ENCODE data around the gene GALNT18. TPM values are rescaled to one million over a fixed set of nuclear protein-coding genes. Genes with fewer than 3 reads are reported as not detected.

GALNT18 gene
- total RNA-seq, 2 donors from 2014 or later = 7.3 to 10.9 TPM

- Mint-ChIP-seq H3K36me3 (ENCODE audit: low read depth) (no peaks in the 10 kb centered on the region), H3K4me3 (no peak overlapping the region), H3K9me3 (no peaks in the 10 kb centered on the region), H3K27me3 (peaks cover 11% of the 10 kb centered on the region), H3K4me1 (no peaks in the 10 kb centered on the region), H3K27ac (no peak overlapping the region)
- no peak for ATAC-seq (replicated peaks)
Observed at GRCh38 chr11:11391796-11392463, 229.9 kb downstream of the GALNT18 start.

GRCh38 chr11:11391169-11391568 lies 230.6 kb downstream of the GALNT18 start:
- H3K27ac Mint-ChIP-seq = no peak overlapping the region
- no peak for ATAC-seq (replicated peaks)
- no peaks in the 10 kb centered on the region for H3K4me1 Mint-ChIP-seq
- H3K27me3 Mint-ChIP-seq = peaks cover 8% of the 10 kb centered on the region
- H3K36me3 Mint-ChIP-seq (ENCODE audit: low read depth) = no peaks in the 10 kb centered on the region
- H3K4me3 Mint-ChIP-seq = no peak overlapping the region
- H3K9me3 Mint-ChIP-seq = no peaks in the 10 kb centered on the region

- Mint-ChIP-seq H3K4me3 (no peak overlapping the region), H3K4me1 (no peaks in the 10 kb centered on the region), H3K27me3 (peaks cover 6% of the 10 kb centered on the region), H3K9me3 (no peaks in the 10 kb centered on the region), H3K36me3 (ENCODE audit: low read depth) (no peaks in the 10 kb centered on the region), H3K27ac (no peak overlapping the region)
- no peak for ATAC-seq (replicated peaks)
Observed at GRCh38 chr11:11390068-11390771, 231.6 kb downstream of the GALNT18 start.

- peaks cover 6% of the 10 kb centered on the region for H3K27me3 Mint-ChIP-seq
- H3K4me1 Mint-ChIP-seq = no peaks in the 10 kb centered on the region
- H3K27ac Mint-ChIP-seq = no peak overlapping the region
- no peak overlapping the region for H3K4me3 Mint-ChIP-seq
- ATAC-seq (replicated peaks) = no peak
- H3K9me3 Mint-ChIP-seq = no peaks in the 10 kb centered on the region
- H3K36me3 Mint-ChIP-seq (ENCODE audit: low read depth) = no peaks in the 10 kb centered on the region
Observed at GRCh38 chr11:11389238-11389637, 232.6 kb downstream of the GALNT18 start.

- no peaks in the 10 kb centered on the region for H3K9me3 Mint-ChIP-seq
Observed at GRCh38 chr11:11387622-11388305, 234.0 kb downstream of the GALNT18 start.

GRCh38 chr11:11387207-11387606 lies 234.6 kb downstream of the GALNT18 start:
- Mint-ChIP-seq H3K27ac (no peak overlapping the region), H3K9me3 (no peaks in the 10 kb centered on the region), H3K36me3 (ENCODE audit: low read depth) (no peaks in the 10 kb centered on the region), H3K4me1 (no peaks in the 10 kb centered on the region), H3K4me3 (no peak overlapping the region), H3K27me3 (peaks cover 6% of the 10 kb centered on the region)
- ATAC-seq (replicated peaks) = no peak

More at GRCh38 chr11:11387622-11388305, 234.0 kb downstream of the GALNT18 start:
- no peak for ATAC-seq (replicated peaks)
- Mint-ChIP-seq H3K27me3 (peaks cover 6% of the 10 kb centered on the region), H3K4me3 (no peak overlapping the region), H3K4me1 (no peaks in the 10 kb centered on the region), H3K27ac (no peak overlapping the region), H3K36me3 (ENCODE audit: low read depth) (no peaks in the 10 kb centered on the region)

- H3K27me3 Mint-ChIP-seq = peaks cover 6% of the 10 kb centered on the region
- H3K4me3 Mint-ChIP-seq = no peak overlapping the region
- H3K27ac Mint-ChIP-seq = no peak overlapping the region
- no peaks in the 10 kb centered on the region for H3K36me3 Mint-ChIP-seq (ENCODE audit: low read depth)
- H3K9me3 Mint-ChIP-seq = no peaks in the 10 kb centered on the region
- no peak for ATAC-seq (replicated peaks)
- no peaks in the 10 kb centered on the region for H3K4me1 Mint-ChIP-seq
Observed at GRCh38 chr11:11384829-11385228, 237.0 kb downstream of the GALNT18 start.

GRCh38 chr11:11383995-11384394 lies 237.8 kb downstream of the GALNT18 start:
- Mint-ChIP-seq H3K4me1 (no peaks in the 10 kb centered on the region), H3K36me3 (ENCODE audit: low read depth) (no peaks in the 10 kb centered on the region)
- ATAC-seq (replicated peaks) = no peak

GRCh38 chr11:11382858-11383532 lies 238.8 kb downstream of the GALNT18 start:
- ATAC-seq (replicated peaks) = no peak
- no peaks in the 10 kb centered on the region for H3K36me3 Mint-ChIP-seq (ENCODE audit: low read depth)
- no peaks in the 10 kb centered on the region for H3K27me3 Mint-ChIP-seq
- no peaks in the 10 kb centered on the region for H3K4me1 Mint-ChIP-seq
- H3K27ac Mint-ChIP-seq = no peak overlapping the region
- H3K4me3 Mint-ChIP-seq = no peak overlapping the region
- no peaks in the 10 kb centered on the region for H3K9me3 Mint-ChIP-seq

More at GRCh38 chr11:11383995-11384394, 237.8 kb downstream of the GALNT18 start:
- Mint-ChIP-seq H3K4me3 (no peak overlapping the region), H3K9me3 (no peaks in the 10 kb centered on the region), H3K27me3 (peaks cover 6% of the 10 kb centered on the region), H3K27ac (no peak overlapping the region)

- no peak for ATAC-seq (replicated peaks)
- Mint-ChIP-seq H3K27me3 (no peaks in the 10 kb centered on the region), H3K4me1 (no peaks in the 10 kb centered on the region), H3K9me3 (no peaks in the 10 kb centered on the region), H3K36me3 (ENCODE audit: low read depth) (no peaks in the 10 kb centered on the region), H3K4me3 (no peak overlapping the region), H3K27ac (no peak overlapping the region)
Observed at GRCh38 chr11:11381471-11382105, 240.2 kb downstream of the GALNT18 start.

- H3K27ac Mint-ChIP-seq = no peak overlapping the region
Observed at GRCh38 chr11:11380883-11381282, 240.9 kb downstream of the GALNT18 start.

GRCh38 chr11:11380340-11380739 lies 241.5 kb downstream of the GALNT18 start:
- no peaks in the 10 kb centered on the region for H3K4me1 Mint-ChIP-seq
- H3K9me3 Mint-ChIP-seq = no peaks in the 10 kb centered on the region
- H3K27ac Mint-ChIP-seq = no peak overlapping the region
- H3K4me3 Mint-ChIP-seq = no peak overlapping the region
- no peaks in the 10 kb centered on the region for H3K36me3 Mint-ChIP-seq (ENCODE audit: low read depth)
- ATAC-seq (replicated peaks) = no peak
- H3K27me3 Mint-ChIP-seq = no peaks in the 10 kb centered on the region

More at GRCh38 chr11:11380883-11381282, 240.9 kb downstream of the GALNT18 start:
- H3K9me3 Mint-ChIP-seq = no peaks in the 10 kb centered on the region
- no peaks in the 10 kb centered on the region for H3K27me3 Mint-ChIP-seq
- H3K36me3 Mint-ChIP-seq (ENCODE audit: low read depth) = no peaks in the 10 kb centered on the region
- no peak for ATAC-seq (replicated peaks)
- H3K4me1 Mint-ChIP-seq = no peaks in the 10 kb centered on the region
- no peak overlapping the region for H3K4me3 Mint-ChIP-seq

- Mint-ChIP-seq H3K36me3 (ENCODE audit: low read depth) (no peaks in the 10 kb centered on the region), H3K9me3 (no peaks in the 10 kb centered on the region), H3K27me3 (no peaks in the 10 kb centered on the region), H3K4me3 (no peak overlapping the region), H3K27ac (no peak overlapping the region), H3K4me1 (no peaks in the 10 kb centered on the region)
- no peak for ATAC-seq (replicated peaks)
Observed at GRCh38 chr11:11379661-11380060, 242.1 kb downstream of the GALNT18 start.
